T-helper 2 cell treated with Interferon-gamma antibody and Interleukin-4, amounts not matched to agents 100 ng/mL and 5 ng/mL, for 36 hours (primary cell): ENCODE measurements around the gene TCF7. TPM values are rescaled to one million over a fixed set of nuclear protein-coding genes. Genes with fewer than 3 reads are reported as not detected.
"Not testable (repeated sequence)": the region's sequence is repeated elsewhere in the genome, so short reads cannot be mapped to it uniquely, and the experiment has no call there.

Experiments used
- intact Hi-C: fragments of 100-400 bp; cut with micrococcal nuclease; formaldehyde crosslinking; loops from one replicate; pipeline ENCODE4 v1.15.1; 2023
- total RNA-seq: library from RNA; stranded (reverse); gene quantifications from 2 replicates; pipeline ENCODE4 v1.2.3, GENCODE V29; 2022

TCF7 gene
- total RNA-seq, 1 donor from 2014 or later = 30.8 TPM

DNA sequence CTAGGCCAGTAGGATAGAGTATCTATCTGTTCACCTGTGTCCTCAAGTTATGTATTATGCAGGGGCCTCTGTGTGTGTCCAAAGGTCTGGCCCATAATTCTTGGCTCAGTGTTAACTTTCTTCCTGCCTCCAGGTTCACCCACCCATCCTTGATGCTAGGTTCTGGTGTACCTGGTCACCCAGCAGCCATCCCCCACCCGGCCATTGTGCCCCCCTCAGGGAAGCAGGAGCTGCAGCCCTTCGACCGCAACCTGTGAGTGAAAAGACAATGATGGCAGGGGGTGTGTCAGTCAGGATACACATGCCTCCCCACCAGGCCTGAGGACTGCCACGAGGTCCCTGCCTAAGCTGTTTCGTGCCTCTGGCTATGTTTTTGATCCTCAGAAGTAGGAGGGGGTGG is 27.6 kb downstream of the TCF7 start:
- intact Hi-C loops = no loop called here

DNA sequence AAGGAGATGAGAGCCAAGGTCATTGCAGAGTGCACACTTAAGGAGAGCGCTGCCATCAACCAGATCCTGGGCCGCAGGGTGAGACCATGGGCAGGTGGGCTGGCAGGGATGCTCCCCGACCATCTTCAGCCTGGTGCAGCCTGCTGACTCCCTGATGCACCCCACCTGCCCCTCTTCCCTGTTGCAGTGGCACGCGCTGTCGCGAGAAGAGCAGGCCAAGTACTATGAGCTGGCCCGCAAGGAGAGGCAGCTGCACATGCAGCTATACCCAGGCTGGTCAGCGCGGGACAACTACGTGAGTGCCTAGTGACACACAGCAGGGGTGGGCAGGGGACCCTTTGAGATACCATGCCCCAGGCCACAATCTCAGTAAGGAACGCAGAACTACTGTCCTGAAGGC is 28.3 kb downstream of the TCF7 start:
- intact Hi-C loops = no loop called here

DNA sequence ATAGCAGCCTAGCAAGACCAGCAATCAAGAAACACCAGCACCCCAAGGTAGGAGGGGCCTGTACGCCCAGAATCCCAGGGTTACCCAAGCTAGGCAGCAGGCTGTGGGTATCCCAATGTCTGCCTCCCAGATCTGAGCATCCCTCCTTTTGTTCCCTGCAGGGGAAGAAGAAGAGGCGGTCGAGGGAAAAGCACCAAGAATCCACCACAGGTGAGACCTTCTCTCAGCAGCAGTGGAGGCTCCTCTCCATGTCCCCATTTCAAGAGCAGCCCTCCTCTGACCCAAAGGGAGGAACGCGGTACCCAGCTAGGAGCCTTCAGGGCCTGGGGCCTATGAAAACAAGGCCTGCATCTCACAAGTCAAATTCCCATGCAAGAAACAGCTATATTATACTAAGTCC is 28.9 kb downstream of the TCF7 start:
- intact Hi-C loops = no loop called here

DNA sequence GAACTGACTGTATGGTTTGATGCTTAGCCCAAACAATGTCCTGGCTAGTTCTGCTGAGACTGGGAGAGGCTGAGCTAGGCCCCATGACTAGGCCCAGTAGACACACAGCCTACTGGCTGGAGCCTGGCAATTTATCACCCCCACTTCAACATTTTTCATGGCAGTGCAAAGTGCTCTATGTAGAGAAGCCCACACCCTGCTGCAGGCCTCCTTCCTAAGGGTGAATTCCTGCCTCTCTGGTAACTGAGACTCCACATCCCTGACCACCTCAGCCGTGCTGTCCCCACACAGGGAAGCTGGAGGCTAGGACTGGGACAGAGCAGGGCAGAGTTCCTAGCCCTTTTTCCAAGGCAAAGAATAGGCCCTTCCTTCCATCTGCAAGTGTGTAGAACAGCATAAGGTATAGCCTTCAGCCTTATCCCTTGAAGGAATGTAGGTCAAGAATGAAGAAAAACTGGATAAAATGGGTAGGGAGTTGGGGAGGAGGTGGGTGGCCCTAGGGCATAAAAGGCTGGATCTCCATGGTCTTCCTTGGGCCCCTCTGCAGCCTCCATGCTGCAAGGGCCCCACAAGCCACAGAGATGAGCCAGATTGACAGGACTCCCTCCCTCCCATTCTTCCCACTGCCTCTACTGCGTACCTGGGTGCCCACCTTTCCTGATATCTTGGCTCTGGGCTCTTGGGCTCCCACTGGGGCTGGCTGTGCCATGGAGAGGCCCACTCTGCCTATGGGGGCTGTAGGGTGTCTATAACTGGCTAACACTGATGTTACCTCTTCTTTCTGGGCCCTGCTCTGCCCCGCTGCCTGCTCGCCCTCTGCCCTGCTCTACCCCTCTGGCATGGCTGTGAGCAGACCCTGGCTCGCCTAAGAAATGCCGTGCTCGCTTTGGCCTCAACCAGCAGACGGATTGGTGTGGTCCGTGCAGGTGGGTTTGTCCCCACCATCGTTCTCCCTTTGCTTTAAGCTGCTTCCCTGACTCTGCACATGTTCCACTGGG is 29.8 kb downstream of the TCF7 start:
- intact Hi-C loops = no loop called here

DNA sequence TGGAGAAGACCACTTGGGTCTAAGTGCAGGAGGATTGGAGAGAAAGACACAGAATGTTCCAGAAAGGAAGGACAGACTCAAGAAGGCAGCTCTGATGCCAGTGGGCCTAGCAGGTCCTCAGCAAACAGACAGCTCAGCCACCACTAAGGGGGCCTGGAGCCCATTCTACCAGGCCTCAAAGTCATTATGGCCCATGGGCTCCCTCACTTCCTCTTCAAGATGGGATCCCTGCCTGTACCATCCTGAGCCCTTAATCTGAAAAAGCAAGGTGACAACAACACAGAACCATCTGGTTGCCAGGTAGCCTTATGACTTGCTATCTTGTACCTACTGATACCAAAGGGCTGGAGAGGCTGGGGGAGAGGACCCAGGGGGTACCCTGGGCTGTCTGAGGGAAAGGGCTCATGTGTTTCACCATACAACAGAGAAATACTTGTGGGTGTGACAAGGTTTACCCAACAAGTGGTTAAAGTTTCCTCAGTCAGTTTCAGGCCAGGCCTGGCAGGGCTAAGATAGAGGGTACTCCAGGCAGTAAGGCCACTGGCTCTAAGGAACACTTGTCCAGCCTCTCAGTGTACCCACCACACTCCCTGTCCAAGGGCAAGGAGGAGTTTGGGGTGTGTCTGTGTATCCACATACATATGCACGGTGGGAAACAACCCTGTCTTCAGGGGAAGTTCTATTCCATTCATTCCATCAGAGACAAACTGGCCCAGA is 30.7 kb downstream of the TCF7 start:
- intact Hi-C loops = loop anchor here (1.0 kb wide), 1 partner anchor 106 kb away; no protein-coding TSS in a partner anchor

DNA sequence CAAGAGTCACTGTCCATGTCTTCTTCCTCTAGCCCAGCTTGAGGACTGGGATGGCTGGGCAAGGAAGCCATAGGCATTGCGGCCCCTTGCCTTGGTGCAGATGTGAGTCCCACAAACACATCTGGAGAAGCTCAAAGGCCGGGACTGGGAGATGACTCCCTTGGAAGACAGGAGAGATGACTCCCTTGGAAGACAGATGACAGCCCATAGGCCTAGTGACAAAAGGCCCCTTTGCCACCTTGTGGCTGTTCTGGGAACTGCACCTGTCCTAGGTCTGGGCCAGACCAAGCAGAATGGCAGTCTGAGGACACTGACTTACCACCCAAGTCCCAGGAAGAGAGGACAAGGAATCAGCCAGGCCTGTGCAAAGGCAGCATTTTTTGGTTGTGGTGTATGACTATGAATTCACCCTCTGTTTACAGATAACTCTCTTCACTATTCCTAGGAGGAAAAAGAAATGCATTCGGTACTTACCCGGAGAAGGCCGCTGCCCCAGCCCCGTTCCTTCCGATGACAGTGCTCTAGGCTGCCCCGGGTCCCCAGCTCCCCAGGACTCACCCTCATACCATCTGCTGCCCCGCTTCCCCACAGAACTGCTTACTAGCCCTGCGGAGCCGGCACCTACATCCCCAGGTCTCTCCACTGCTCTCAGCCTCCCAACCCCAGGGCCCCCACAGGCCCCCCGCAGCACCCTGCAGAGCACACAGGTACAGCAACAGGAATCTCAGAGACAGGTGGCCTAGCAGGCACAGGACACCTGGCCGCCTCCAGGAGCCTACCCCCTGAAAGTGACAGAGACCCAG is 31.5 kb downstream of the TCF7 start:
- intact Hi-C loops = loop anchor here (1.0 kb wide), 1 partner anchor 107 kb away; no protein-coding TSS in a partner anchor

DNA sequence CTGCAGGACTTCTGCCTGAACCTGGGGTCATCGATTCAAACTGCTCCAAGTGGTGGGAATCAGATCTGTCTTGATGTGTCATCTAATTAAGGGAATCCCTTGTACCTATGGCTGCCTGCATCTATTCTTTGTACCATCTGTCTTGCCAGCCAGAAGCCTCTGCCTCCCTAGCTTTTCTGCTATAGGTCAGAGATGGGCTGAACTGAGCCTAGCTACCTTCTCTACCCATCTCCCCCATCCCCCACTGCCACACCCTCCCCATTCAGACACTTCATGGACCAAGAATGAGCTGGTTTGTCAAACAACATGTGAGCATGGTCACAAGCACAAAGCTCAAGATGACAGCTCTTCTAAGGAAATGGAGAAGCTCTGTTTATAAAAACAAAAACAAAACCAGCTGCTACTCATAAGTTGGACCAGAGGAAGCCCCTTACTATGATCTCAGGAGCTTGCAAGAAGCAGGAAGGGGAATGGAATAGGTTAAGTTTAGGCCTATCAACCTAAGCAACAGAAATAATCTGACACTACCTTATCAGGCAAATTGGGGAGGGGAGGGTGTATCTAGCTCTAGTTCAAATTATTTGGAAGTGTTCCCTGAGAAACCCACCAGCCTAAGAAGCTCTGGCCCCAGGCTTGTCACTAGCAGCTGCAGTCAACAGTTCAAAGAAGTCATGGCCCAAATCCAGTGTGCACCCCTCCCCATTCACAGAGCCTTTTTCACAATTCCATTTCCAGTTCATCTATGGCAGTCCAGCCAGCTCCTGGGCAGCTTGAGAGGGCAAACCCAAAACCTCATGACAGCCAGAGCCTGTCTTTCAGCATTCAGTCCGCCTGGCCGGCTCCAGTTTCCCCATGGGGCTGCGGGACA is 32.4 kb downstream of the TCF7 start:
- intact Hi-C loops = no loop called here

DNA sequence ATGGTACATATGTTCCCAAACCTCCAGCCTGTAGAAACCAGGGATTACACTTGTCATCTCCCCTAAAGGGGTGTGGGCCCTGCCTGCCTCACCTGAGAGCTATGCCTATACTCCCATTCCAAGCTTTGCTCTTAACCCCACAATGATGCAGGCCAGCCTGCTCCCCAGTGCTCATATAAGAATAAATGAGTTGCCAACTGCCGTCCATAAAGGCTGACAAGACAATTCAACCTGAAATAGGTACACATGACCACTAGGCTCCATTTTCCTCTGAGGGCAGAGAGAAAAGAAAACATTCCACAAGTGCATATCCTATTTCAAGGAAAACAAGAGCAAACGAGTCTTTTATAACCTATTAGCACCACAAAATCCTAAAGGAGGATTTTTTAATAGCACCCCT is 33.8 kb downstream of the TCF7 start:
- intact Hi-C loops = no loop called here

DNA sequence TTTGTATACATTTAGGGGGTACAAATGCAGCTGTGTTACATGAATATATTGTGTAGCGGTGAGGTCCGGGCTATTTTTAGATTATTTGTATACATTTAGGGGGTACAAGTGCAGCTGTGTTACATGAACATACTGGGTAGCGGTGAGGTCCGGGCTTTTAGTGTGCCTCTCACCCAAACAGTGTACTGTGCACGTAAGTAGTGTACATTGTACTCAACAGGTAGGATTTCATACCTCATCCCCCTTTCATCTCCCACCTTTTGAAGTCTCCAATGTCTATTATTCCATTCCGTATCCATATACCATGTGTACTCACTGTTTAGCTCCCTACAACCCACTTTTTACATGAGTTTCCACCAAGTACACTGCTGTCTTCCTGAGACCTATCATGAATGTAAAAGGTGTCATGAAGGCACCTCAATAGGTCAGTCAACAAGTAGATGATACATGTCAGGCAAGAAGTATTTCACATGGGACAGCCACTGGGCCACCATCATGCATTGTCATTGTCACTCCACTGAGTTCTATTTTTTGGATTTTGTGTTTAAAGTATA is 34.6 kb downstream of the TCF7 start:
- intact Hi-C loops = no loop called here

DNA sequence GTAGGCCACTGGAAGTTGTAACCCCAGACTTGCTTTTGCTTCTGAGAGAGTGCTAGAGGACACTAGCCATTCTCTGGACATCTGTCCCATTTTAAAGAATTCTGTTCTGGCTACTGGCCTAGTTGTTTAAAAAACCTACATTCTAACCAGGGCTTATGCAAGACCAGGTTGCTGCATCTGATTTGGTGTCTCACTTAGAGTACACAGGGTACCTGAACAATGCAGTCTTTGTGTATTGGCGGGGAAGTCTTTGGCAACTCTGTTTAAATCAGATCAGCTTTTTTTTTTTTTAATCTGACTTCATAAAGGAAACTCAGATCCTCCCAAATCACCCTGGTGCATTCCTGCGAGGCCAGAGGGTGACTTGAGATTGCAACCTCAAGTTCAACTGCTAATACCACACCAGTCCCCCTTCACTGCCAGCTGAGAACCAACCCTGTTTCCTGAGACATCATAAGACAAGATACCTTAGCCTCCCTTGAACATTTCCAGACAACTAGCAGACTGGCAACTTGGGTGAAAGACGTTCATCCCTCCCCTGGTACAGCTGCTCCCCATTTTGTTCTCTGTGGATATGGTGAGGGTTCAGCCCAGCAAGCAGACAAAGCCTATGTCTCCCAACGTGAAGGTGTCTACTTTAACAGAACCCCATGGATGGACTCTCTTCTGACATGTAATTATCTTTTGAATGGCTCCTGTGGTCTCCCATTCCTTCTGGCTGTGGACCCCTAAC is 35.3 kb downstream of the TCF7 start:
- intact Hi-C loops = no loop called here

DNA sequence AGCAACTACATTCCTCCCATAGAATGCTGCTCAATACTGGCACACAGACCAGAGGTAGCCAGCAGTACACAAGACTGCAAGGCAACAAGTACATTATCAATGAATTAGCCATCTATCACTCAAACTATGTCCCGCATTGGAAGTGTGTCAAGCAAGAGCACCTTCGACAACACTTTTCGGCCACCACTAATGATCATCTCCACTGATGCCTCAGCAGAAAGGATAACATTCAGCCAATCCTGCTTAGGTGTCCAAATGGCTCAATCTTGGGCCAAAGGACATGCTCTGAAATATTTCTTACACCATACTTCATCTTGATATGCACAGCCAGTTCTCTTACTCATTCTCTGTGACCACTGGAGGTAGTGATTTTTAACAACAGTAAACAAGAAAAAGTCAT is 37.2 kb downstream of the TCF7 start:
- intact Hi-C loops = no loop called here

DNA sequence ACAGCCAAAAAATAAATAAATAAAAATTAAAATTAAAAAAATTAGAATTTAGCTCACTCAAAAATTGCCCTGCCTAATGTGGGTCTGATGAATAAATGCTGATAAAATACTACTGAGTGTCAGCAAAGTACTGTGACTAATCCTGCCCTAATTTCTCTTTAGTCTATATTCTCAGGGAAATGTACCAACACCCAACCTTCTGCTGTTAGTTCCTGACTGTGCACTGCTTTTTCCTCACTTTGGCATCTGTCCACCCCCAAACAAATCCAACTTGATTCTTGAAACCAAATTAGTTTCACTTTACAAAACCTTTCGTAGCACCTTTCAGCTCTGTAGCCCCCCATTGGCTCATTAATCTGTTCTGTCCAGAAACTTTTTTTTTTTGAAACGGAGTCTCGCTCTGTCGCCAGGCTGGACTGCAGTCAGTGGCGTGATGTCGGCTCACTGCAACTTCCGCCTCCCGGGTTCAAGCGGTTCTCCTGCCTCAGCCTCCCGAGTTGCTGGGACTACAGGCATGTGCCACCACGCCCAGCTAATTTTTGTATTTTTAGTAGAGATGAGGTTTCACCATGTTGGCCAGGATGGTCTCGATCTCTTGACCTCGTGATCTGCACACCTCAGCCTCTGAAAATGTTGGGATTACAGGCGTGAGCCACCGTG is 37.8 kb downstream of the TCF7 start:
- intact Hi-C loops = not testable (repeated sequence)

DNA sequence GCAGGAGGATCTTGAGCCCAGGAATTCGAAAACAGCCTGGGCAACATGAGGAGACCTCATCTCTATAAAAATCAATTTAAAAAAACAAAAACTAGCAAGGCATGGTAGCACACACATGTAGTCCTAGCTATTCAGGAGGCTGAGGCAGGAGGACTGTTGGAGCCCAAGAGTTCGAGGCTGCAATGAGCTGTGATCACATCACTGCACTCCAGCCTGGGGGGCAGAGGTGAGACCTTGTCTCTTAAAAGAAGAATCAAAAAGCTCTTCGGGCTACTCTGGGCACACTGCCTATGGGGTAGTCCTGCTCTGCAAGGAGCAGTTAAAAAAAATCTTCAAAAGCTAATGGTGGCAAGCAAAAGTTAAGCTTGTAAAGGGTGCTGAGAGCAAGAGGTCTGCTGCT is 38.8 kb downstream of the TCF7 start:
- intact Hi-C loops = no loop called here

DNA sequence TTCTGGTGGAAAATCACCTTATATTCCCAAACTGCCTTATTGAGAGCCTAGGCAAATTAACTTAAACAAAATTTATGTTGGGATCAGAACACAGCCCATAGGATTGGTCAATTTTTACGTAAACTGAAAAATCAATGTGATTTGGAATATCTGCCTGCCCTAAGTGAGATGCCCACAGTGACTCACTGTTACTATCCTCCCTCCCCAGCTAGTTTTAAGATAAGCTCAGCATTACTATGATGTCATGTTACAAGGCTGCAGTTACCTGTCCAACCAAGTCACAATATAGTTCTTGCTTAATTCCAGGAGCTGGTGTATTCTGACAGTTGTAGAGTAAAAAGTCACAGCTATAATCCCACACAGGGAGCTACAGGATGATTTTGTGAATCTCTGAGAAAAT is 39.2 kb downstream of the TCF7 start:
- intact Hi-C loops = no loop called here

DNA sequence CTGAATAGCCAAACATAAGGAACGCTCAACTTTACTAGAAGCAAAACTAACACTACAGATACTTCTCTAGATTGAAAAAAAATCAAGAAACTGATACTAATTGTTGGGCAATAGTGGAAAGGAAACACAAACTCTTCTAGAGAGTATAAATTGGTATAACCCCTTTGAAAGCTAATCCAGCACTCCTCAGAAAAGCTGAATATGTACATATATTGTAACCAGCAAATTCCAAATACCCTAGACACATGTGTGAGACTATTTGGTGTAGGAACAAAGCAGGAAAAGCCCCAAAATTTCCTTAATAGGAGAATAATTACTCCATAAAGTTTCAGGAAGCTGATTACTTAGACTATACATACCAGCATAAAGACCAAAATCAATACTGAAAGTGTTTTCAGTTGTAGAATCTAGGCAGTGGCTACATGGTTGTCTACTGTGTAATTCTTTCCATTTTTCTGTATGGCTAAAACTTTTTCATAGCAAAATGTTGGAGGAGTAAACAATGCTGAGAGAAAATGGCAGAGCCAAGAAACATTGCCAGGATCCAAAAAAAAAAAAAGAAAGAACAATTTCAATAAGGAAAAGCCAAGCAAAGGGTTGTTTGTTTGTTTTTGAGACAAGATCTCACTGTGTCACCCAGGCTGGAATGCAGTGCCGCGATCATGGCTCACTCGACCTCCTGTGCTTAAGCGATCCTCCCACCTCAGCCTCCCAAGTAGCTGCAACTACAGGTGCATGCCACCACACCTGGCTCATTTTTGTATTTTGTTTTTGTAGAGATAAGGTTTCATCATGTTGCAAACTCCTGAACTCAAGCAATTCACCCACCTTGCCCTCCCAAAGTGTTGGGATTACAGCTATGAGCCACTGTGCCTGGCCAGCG is 47.3 kb downstream of the TCF7 start:
- intact Hi-C loops = no loop called here

DNA sequence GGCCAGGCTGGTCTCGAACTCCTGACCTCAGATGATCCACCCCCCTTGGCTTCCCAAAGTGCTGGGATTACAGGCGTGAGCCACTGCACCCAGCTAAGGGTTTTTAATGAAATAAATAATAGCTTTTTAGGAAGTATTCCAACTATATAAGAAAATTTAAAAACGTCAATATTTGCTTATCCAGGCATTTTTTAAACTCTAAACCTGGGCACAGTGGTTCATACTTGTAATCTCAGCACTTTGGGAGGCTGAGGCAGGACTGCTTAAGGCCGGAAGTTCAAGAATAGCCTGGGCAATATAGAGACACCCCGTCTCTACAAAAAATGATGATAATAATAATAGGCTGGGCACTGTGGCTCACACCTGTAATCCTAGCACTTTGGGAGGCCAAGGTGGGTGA is 48.1 kb downstream of the TCF7 start:
- intact Hi-C loops = no loop called here

DNA sequence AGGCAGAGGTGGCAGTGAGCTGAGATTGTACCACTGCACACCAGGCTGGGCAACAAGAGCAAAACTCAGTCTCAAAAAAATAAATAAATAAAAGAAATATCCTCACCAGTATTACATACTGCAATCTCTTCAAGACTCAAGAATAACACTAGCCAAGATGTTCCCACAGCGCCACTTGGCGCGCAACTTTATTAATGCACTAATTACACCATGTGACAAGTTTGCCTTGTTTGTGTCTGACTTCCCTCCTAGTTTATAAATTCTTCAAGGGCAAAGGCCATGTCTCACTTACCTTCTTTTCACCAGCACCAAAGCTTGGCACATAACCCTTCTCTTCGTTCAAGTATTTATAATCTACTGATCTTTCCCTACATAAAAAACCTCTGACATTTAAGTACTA is 57.5 kb downstream of the TCF7 start:
- intact Hi-C loops = no loop called here
